GM13977 (cell line): ENCODE measurements around the gene DPYSL5.

Experiments
- DNase-seq: peaks from one replicate; pipeline ENCODE4 v3.0.0; 2012; ENCODE audit warnings: low spot score
- in situ Hi-C: fragments of 300-500 bp; cut with MboI; formaldehyde crosslinking; loops from one replicate; pipeline ENCODE4 v1.12.0; 2022; ENCODE audit warnings: low sequenced_read_pairs, low pct_unique_long_range_greater_than_20kb, mixed read lengths, inconsistent platforms; ENCODE audit not compliant: unreplicated experiment
- TF ChIP-seq, protein P1 (sequence below): IDR thresholded peaks from 2 replicates; pipeline ENCODE4 v1.5.1; 2012; ENCODE audit warnings: mild to moderate bottlenecking, control low read depth; ENCODE audit not compliant: insufficient read depth; ENCODE audit errors: extremely low read depth, missing control alignments

The DPYSL5 gene

DNA sequence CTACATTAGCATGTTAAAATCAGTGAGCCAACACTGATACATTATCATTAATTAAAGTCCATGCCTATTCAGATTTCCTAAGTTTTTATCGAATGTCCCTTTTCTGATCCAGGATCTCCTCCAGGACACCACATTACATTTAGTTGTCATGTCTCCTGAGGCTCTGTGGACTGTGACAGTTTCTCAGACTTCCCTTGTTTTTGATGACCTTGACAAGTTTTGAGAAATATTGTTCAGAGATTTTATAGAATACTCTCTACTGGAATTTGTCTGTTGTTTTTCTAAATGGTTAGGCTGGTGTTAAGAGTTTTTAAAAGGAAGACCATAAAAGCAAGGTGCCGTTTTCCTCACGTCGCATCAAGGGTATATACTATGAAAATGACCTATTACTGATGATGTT is 106.2 kb downstream of the DPYSL5 start:
- in situ Hi-C loops: loop anchor here (25.0 kb wide), 2 partner anchors 233 to 333 kb away; partner anchors contain the start of genes DNAJC5G and TRIM54
- DNase-seq: no peak
- TF ChIP-seq, protein P1, sequence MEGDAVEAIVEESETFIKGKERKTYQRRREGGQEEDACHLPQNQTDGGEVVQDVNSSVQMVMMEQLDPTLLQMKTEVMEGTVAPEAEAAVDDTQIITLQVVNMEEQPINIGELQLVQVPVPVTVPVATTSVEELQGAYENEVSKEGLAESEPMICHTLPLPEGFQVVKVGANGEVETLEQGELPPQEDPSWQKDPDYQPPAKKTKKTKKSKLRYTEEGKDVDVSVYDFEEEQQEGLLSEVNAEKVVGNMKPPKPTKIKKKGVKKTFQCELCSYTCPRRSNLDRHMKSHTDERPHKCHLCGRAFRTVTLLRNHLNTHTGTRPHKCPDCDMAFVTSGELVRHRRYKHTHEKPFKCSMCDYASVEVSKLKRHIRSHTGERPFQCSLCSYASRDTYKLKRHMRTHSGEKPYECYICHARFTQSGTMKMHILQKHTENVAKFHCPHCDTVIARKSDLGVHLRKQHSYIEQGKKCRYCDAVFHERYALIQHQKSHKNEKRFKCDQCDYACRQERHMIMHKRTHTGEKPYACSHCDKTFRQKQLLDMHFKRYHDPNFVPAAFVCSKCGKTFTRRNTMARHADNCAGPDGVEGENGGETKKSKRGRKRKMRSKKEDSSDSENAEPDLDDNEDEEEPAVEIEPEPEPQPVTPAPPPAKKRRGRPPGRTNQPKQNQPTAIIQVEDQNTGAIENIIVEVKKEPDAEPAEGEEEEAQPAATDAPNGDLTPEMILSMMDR: no peak

DNA sequence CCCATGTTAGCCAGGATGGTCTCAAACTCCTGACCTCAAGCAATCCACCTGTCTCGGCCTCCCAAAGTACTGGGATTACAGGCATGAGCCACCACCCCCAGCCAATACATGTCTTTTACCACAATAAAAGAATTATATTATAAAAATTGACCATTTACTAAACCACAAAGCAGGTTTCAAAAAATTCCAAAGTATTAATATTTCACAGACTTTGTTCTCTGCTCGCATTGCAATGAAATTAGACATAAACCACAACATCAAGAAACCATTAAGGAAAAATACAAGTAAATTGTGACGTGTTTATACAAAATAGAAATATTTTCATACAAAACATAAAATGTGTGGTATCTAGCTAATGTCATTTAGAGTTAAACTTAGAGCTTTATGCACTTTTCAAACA is 109.1 kb downstream of the DPYSL5 start:
- TF ChIP-seq, protein P1: no peak
- in situ Hi-C loops: loop anchor here (25.0 kb wide), 2 partner anchors 230 to 330 kb away; partner anchors contain the start of genes DNAJC5G and TRIM54
- DNase-seq: no peak

DNA sequence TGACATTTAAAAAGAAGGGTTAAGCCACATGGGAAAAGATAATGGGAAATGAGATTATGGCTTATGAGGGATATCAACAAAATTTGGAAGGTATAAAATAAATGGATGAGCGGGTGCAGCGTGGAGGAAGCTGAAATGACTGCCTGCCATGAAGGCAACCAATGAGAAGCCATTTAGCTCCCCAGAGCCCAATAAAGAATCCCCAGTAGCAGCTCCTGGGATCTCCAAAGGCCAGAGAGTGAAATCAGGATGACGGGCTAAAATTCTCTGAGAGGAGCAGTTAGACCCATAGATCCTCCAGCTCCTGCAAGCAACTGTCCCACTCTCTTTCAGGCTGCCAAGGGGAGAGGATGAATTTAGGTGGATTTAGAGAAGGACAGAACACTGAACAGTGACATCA is 109.6 kb downstream of the DPYSL5 start:
- no peak for DNase-seq
- in situ Hi-C loops: loop anchor here (25.0 kb wide), 2 partner anchors 230 to 330 kb away; partner anchors contain the start of genes DNAJC5G and TRIM54
- TF ChIP-seq, protein P1: no peak

DNA sequence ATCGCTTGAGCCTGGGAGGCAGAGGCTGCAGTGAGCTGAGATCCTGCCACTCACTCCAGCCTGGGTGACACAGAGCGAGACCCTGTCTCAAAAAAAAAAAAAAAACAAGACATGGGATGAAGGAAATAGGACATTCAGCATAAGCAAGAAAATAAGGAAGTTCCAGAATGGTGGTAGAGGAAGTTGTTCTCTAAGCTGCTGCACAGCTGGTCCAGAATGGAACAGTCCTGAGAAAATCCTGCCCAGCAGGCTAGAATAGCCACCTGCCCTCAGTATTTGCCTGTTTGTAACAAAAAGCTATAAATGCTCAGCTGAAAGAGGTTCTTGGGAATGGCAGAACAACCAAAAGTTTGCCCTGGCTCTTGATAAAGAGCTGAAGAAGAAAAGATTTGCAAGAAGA is 111.4 kb downstream of the DPYSL5 start:
- in situ Hi-C loops: loop anchor here (25.0 kb wide), 2 partner anchors 228 to 328 kb away; partner anchors contain the start of genes DNAJC5G and TRIM54
- no peak for DNase-seq
- TF ChIP-seq, protein P1: no peak

DNA sequence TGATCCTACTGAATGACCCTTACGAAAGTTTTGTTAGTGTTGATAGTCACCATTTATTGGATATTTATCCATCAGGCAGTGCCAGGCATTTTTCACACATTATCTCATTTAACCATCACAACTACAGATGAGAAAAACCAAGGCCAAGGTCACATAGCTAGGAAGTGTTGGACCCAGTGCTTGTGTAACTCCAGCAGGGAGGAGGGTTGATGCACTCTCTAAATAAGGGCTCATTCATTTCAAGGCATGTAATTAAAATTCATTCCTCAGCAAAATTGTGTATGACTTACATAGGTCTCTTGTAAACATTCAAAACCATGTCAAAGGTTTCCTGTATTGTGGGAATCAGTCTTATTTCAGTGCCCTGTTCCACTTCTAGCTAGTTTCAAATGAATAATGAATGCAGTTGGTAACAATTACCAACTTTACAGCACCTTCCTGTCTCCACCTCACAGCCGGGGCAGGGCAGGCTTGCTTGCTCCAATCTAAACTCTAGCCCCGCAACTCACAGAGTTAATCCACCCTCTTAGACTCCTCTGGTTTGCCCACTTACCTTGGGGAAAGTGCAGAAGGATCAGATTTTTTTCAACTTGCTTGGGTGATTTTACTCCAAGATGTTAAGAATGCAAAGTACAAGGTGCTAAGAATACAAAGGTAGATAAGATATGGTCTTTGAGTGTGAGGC is 116.7 kb downstream of the DPYSL5 start:
- TF ChIP-seq, protein P1: no peak
- in situ Hi-C loops: loop anchor here (25.0 kb wide), 2 partner anchors 223 to 323 kb away; partner anchors contain the start of genes DNAJC5G and TRIM54
- no peak for DNase-seq

DNA sequence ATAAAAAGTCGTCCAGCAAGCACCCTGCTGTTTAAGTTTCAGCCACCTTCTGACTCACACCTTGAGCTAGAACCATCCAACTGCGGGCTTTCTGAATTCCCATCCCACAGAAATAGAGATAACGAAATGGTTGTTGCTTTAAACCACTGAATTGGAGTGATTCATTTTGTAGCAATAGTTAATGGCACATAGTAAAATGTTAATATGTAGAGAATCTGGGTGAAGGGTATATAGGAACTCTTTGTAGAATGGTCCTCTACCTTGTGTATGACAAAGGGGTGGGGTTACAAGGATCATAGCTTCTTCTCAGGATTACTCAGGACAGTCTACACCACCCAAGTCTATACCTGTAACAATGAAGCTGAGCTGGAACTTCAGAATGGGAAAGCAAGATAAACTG is 120.1 kb downstream of the DPYSL5 start:
- in situ Hi-C loops: loop anchor here (25.0 kb wide), 2 partner anchors 219 to 319 kb away; partner anchors contain the start of genes DNAJC5G and TRIM54
- DNase-seq: no peak
- TF ChIP-seq, protein P1: no peak
